GM18508 (cell line): ENCODE data around the gene SCAI.
"Not testable (repeated sequence)": the region's sequence is repeated elsewhere in the genome, so short reads cannot be mapped to it uniquely, and the experiment has no call there.

Experiments
- ATAC-seq: cut with Tn5 transposase; IDR thresholded peaks from one replicate; pipeline ENCODE4 v1.9.1; 2021; ENCODE audit warnings: moderate number of reproducible peaks; ENCODE audit not compliant: insufficient read depth, unreplicated experiment

The SCAI gene

GRCh38 chr9:125108541-125108940 is 34.8 kb downstream of the SCAI start:
- ATAC-seq, result not testable (repeated sequence)

GRCh38 chr9:125106285-125106893 is 36.9 kb downstream of the SCAI start:
- no peak for ATAC-seq

- ATAC-seq, result no peak
Observed at GRCh38 chr9:125103770-125104460, 39.4 kb downstream of the SCAI start.

GRCh38 chr9:125103021-125103420 is 40.3 kb downstream of the SCAI start:
- ATAC-seq, result no peak

GRCh38 chr9:125100822-125101221 is 42.5 kb downstream of the SCAI start:
- ATAC-seq, result no peak

GRCh38 chr9:125099816-125100215 is 43.5 kb downstream of the SCAI start:
- no peak for ATAC-seq

GRCh38 chr9:125095821-125096443 is 47.4 kb downstream of the SCAI start:
- no peak for ATAC-seq

GRCh38 chr9:125091121-125091520 is 52.2 kb downstream of the SCAI start:
- no peak for ATAC-seq

- no peak for ATAC-seq
Observed at GRCh38 chr9:125089331-125089730, 54.0 kb downstream of the SCAI start.

GRCh38 chr9:125088752-125089151 is 54.6 kb downstream of the SCAI start:
- ATAC-seq, result no peak

GRCh38 chr9:125085703-125086477 is 57.4 kb downstream of the SCAI start:
- no peak for ATAC-seq

GRCh38 chr9:125082197-125082596 is 61.1 kb downstream of the SCAI start:
- ATAC-seq, result not testable (repeated sequence)

- not testable (repeated sequence) for ATAC-seq
Observed at GRCh38 chr9:125080797-125081196, 62.5 kb downstream of the SCAI start.

- no peak for ATAC-seq
Observed at GRCh38 chr9:125079931-125080330, 63.4 kb downstream of the SCAI start.

- no peak for ATAC-seq
Observed at GRCh38 chr9:125075997-125076396, 67.3 kb downstream of the SCAI start.

GRCh38 chr9:125074976-125075375 is 68.4 kb downstream of the SCAI start:
- ATAC-seq, result no peak

- ATAC-seq, result no peak
Observed at GRCh38 chr9:125066839-125067619, 76.3 kb downstream of the SCAI start.

- ATAC-seq, result no peak
Observed at GRCh38 chr9:125061391-125061790, 81.9 kb downstream of the SCAI start.

GRCh38 chr9:125049212-125050049 is 93.9 kb downstream of the SCAI start:
- no peak for ATAC-seq
